Breast epithelium (tissue), 4 donors: Measurements from ENCODE around the gene CIZ1. TPM values are rescaled to one million over a fixed set of nuclear protein-coding genes. Genes with fewer than 3 reads are reported as not detected.

ENCODE experiments used
- DNase-seq, 2 donors: peaks; one replicate each; pipeline ENCODE4 v3.0.0-alpha.2; 2019; ENCODE audit warnings: low spot score in 2 of 2
- H3K27ac ChIP-seq, 2 donors: fragments of 200-600 bp; sonication (generic) in 1 of 2; one replicate each; pipeline ENCODE4 v1.5.1; 2016 to 2019; ENCODE audit warnings: mild to moderate bottlenecking in 1 of 2
- H3K27me3 ChIP-seq, 2 donors: fragments of 200-600 bp; sonication (generic) in 1 of 2; one replicate each; pipeline versions ENCODE4 v1.5.1 to v1.6.0; 2017 to 2019; ENCODE audit warnings: control low read depth in 1 of 2, mild to moderate bottlenecking in 1 of 2
- H3K36me3 ChIP-seq: fragments of 200-600 bp; one replicate; pipeline ENCODE4 v1.5.1; 2019
- H3K4me1 ChIP-seq, 2 donors: fragments of 200-600 bp; sonication (generic); one replicate each; pipeline ENCODE4 v1.5.1; 2016 to 2019; ENCODE audit warnings: control low read depth in 1 of 2
- H3K4me3 ChIP-seq, 3 donors: fragments of 200-600 bp; sonication (generic); 1 replicate in 2 of 3; 2 replicates in 1 of 3; pipeline ENCODE4 v1.5.1; 2016 to 2019; ENCODE audit warnings: mild to moderate bottlenecking in 3 of 3, moderate library complexity in 2 of 3
- H3K9me3 ChIP-seq, 2 donors: fragments of 200-600 bp; sonication (generic) in 1 of 2; one replicate each; pipeline ENCODE4 v1.5.1; 2016 to 2019; ENCODE audit warnings: control low read depth in 1 of 2
- POLR2A ChIP-seq: fragments of 450-650 bp; IDR thresholded peaks from one replicate; pipeline ENCODE4 v1.6.1; 2016; ENCODE audit warnings: antibody characterized with exemption, mild to moderate bottlenecking, moderate library complexity
- POLR2AphosphoS5 ChIP-seq, 3 donors: sonication (generic); formaldehyde crosslinking; IDR thresholded peaks; one replicate each; pipeline ENCODE4 v1.6.1; 2017; ENCODE audit warnings: antibody characterized with exemption in 3 of 3
- intact Hi-C: fragments of 100-400 bp; cut with DNase I; formaldehyde crosslinking; loops from one replicate; pipeline ENCODE4 v1.15.1; 2023; ENCODE audit warnings: low total_unique reads
- total RNA-seq, 3 donors: library from RNA; depleted of rRNA; stranded (reverse); fragments of >200 nt; gene quantifications; one replicate each; pipeline ENCODE4 v1.1.0, GENCODE V29; 2016
- TF ChIP-seq, protein P1 (sequence below), 3 donors: fragments of 450-650 bp; IDR thresholded peaks; one replicate each; pipeline ENCODE4 v1.5.1; 2016 to 2017; ENCODE audit warnings: antibody characterized with exemption in 3 of 3, mild to moderate bottlenecking in 3 of 3, moderate library complexity in 3 of 3

CIZ1 gene
- total RNA-seq, 3 donors from 2014 or later: 54.1 to 71.8 (median 58.4) TPM

GRCh38 chr9:128153060-128153946 is 38.1 kb downstream of the CIZ1 start:
- TF ChIP-seq, protein P1, sequence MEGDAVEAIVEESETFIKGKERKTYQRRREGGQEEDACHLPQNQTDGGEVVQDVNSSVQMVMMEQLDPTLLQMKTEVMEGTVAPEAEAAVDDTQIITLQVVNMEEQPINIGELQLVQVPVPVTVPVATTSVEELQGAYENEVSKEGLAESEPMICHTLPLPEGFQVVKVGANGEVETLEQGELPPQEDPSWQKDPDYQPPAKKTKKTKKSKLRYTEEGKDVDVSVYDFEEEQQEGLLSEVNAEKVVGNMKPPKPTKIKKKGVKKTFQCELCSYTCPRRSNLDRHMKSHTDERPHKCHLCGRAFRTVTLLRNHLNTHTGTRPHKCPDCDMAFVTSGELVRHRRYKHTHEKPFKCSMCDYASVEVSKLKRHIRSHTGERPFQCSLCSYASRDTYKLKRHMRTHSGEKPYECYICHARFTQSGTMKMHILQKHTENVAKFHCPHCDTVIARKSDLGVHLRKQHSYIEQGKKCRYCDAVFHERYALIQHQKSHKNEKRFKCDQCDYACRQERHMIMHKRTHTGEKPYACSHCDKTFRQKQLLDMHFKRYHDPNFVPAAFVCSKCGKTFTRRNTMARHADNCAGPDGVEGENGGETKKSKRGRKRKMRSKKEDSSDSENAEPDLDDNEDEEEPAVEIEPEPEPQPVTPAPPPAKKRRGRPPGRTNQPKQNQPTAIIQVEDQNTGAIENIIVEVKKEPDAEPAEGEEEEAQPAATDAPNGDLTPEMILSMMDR (IDR thresholded peaks at IDR 0.05): no peak
- TF ChIP-seq POLR2AphosphoS5 (IDR thresholded peaks at IDR 0.05) (no peak), POLR2A (no peak)

DNA sequence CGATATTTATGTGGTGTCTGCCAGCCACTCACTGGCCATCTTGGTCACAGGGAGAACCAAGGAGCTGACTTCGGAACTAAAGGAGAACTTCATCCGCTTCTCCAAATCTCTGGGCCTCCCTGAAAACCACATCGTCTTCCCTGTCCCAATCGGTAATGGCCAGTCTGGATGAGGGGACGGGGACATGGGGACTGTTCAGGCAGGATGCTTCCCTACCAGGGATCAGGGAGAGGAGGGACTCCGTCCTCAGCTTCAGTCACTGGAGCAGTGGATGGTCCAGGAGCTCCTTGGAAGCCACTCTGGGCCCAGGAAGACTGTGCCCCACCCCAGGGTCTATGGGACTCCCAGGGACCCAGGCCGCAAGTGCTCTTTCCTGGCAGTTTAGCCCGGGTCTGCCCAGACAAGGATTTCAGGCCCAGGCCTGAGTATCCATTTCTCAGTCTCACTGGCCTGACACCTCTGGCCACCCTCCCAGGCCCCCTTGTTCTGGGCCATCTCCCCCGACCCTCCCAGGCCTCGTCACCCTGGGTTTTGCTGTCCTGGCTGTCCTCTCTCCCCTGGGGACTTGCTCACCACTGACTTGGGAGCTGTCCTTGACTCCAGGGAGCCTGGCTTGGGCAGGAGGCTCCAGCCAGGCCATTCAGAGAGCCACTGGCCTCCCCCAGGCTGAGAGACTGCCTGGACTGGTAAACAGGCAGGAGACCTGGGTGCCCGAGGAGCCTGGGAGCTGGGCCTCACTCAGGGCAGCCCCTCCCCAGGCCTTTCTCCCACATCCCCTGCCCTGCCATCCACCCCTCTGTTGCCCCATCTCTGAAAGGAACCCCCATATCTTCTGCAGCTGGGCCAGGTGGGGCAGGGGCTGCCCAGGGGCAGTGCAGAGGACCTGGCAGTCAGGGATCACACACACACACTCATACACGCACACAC is 39.0 kb downstream of the CIZ1 start:
- peaks cover 9 to 20% of the 10 kb centered on the region in 2 donors for H3K4me1 ChIP-seq
- TF ChIP-seq POLR2A (no peak), POLR2AphosphoS5 (IDR thresholded peaks at IDR 0.05) (no peak)
- TF ChIP-seq, protein P1 (IDR thresholded peaks at IDR 0.05): no peak

More at GRCh38 chr9:128153060-128153946, 38.1 kb downstream of the CIZ1 start:
- Histone ChIP-seq H3K9me3 (no peaks in the 10 kb centered on the region), H3K27me3 (no peaks in the 10 kb centered on the region), H3K4me3 (no peak overlapping the region), H3K4me1 (peaks cover 9 to 15% of the 10 kb centered on the region in 2 donors), H3K27ac (no peak overlapping the region), H3K36me3 (no peaks in the 10 kb centered on the region)
- DNase-seq: no peak
- intact Hi-C loops: no loop called here

GRCh38 chr9:128151309-128152132 is 39.9 kb downstream of the CIZ1 start:
- Histone ChIP-seq H3K27ac (no peak overlapping the region), H3K9me3 (no peaks in the 10 kb centered on the region), H3K36me3 (no peaks in the 10 kb centered on the region), H3K27me3 (no peaks in the 10 kb centered on the region), H3K4me1 (peaks cover 9 to 20% of the 10 kb centered on the region in 2 donors), H3K4me3 (no peak overlapping the region)
- TF ChIP-seq POLR2AphosphoS5 (IDR thresholded peaks at IDR 0.05) (no peak), POLR2A (no peak)
- TF ChIP-seq, protein P1 (IDR thresholded peaks at IDR 0.05): no peak
- DNase-seq: no peak
- intact Hi-C loops: no loop called here

More for the DNA sequence above, 39.0 kb downstream of the CIZ1 start:
- no peak for DNase-seq
- H3K9me3 ChIP-seq: no peaks in the 10 kb centered on the region
- no peak overlapping the region for H3K27ac ChIP-seq
- H3K4me3 ChIP-seq: no peak overlapping the region
- intact Hi-C loops: no loop called here
- H3K27me3 ChIP-seq: no peaks in the 10 kb centered on the region
- H3K36me3 ChIP-seq: no peaks in the 10 kb centered on the region

DNA sequence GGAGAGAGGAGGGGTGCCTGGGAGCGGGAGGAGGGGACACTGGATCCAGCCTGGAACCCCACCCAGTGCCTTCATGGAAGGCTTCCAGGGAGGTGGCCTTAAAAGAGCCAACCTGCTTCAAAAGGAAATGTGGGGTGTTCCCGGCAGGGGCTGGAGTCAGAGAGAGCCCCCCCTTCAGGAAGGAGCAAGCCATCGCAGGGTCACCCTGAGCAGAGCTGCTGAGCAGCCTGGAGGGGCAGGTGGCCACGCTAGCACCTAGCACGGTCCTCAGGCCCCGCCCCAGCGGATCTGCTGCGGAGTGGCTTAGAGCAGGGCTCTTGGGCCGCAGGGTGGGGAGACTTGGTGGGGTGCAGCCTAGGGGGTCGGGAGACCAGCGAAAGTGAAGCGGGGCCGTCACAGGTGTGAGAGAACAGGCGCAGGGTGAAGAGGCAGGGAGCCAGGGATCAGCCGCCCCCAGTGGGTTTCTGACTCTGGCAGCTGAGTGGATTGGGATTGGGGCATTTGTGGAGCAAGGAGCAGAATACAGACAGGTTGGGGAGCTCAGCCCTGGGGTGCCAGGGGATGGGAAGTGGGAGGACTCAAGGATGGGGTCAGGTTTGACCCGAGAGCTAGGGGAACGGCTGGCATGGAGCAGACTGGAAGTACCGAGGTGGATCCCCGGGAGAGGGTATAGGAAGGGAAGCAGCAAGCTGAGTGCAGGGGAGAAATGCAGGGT is 40.6 kb downstream of the CIZ1 start:
- H3K36me3 ChIP-seq: no peaks in the 10 kb centered on the region
- intact Hi-C loops: no loop called here
- DNase-seq: no peak
- H3K4me1 ChIP-seq: peaks cover 9 to 20% of the 10 kb centered on the region in 2 donors
- H3K27ac ChIP-seq: peak overlapping the region; percentile 93 to 94
- H3K27me3 ChIP-seq: no peaks in the 10 kb centered on the region
- H3K9me3 ChIP-seq: no peaks in the 10 kb centered on the region
- TF ChIP-seq, protein P1 (IDR thresholded peaks at IDR 0.05): no peak
- TF ChIP-seq POLR2A: no peak
- TF ChIP-seq POLR2AphosphoS5 (IDR thresholded peaks at IDR 0.05): no peak
- no peak overlapping the region for H3K4me3 ChIP-seq
